GM10248 (cell line): ENCODE results near the gene KIF26B.

ENCODE experiments used
- CTCF ChIA-PET: fragments of 300-600 bp; sonication (Branson Sonifier 250); formaldehyde crosslinking; extraction: SDS; loops from one replicate; lab custom pipeline; 2021; ENCODE audit warnings: antibody characterized with exemption; lab: Yijun Ruan, JAX
- POLR2A ChIA-PET: fragments of 350-650 bp; sonication (Branson Sonifier 250); formaldehyde crosslinking; extraction: SDS; loops from one replicate; lab custom pipeline; 2020; ENCODE audit warnings: antibody characterized with exemption; lab: Yijun Ruan, JAX
- DNase-seq: peaks from one replicate; pipeline ENCODE4 v3.0.0; 2012; ENCODE audit errors: extremely low spot score
- CTCF ChIP-seq: IDR thresholded peaks from 2 replicates; pipeline ENCODE4 v1.5.1; 2012; ENCODE audit warnings: mild to moderate bottlenecking, low read depth; ENCODE audit errors: extremely low read depth, missing control alignments, control extremely low read depth

KIF26B gene

GRCh38 chr1:245211035-245211749 is 56.4 kb downstream of the KIF26B start:
- no peak for TF ChIP-seq CTCF
- ChIA-PET CTCF (no interaction called here), POLR2A (no interaction called here)

GRCh38 chr1:245211761-245212160 is 57.0 kb downstream of the KIF26B start:
- POLR2A ChIA-PET: no interaction called here
- DNase-seq: no peak
- CTCF ChIA-PET: no interaction called here
- no peak for TF ChIP-seq CTCF

More at GRCh38 chr1:245211035-245211749, 56.4 kb downstream of the KIF26B start:
- DNase-seq: no peak

- TF ChIP-seq CTCF: no peak
- no peak for DNase-seq
- ChIA-PET POLR2A (no interaction called here), CTCF (no interaction called here)
These were observed 57.5 kb downstream of the KIF26B start for GRCh38 chr1:245212221-245212710.

GRCh38 chr1:245213066-245213831 is 58.5 kb downstream of the KIF26B start:
- no peak for DNase-seq
- ChIA-PET CTCF (no interaction called here), POLR2A (no interaction called here)
- TF ChIP-seq CTCF: no peak

- TF ChIP-seq CTCF: no peak
- CTCF ChIA-PET: no interaction called here
- POLR2A ChIA-PET: no interaction called here
- no peak for DNase-seq
These were observed 60.3 kb downstream of the KIF26B start for GRCh38 chr1:245215071-245215470.

- TF ChIP-seq CTCF: no peak
- ChIA-PET POLR2A (no interaction called here), CTCF (interaction anchor here (1.0 kb wide), 1 partner anchor 64 kb away, joined by 3 read pairs; no protein-coding TSS in a partner anchor)
- no peak for DNase-seq
These were observed 61.8 kb downstream of the KIF26B start for GRCh38 chr1:245216366-245217115.
